ENCODE measurements around the gene UBE3C.
"Not testable (repeated sequence)": the region's sequence is repeated elsewhere in the genome, so short reads cannot be mapped to it uniquely, and the experiment has no call there.

The UBE3C gene

GRCh38 chr7:157138424-157139110, at the start of gene UBE3C:
Gene UBE3C (plus strand): TSS chr7:157138926. CDS start chr7:157139273, 347 bp downstream.
- Mint-ChIP-seq H3K36me3 (peaks cover 32% of the 10 kb centered on the region), H3K9me3 (no peaks in the 10 kb centered on the region), H3K27ac (peak within 1 kb of the TSS; percentile 99), H3K4me3 (peak within 1 kb of the TSS; percentile 79), H3K4me1 (peaks cover 41% of the 10 kb centered on the region), H3K27me3 (peaks cover 14% of the 10 kb centered on the region)
- peak; percentile 92 for DNase-seq
- CTCF ChIA-PET, result no interaction called here

- H3K27ac Mint-ChIP-seq, result no peak overlapping the region
- DNase-seq, result no peak
- peaks cover 4% of the 10 kb centered on the region for H3K27me3 Mint-ChIP-seq
- H3K4me3 Mint-ChIP-seq, result no peak overlapping the region
- peaks cover 11% of the 10 kb centered on the region for H3K9me3 Mint-ChIP-seq
- no peaks in the 10 kb centered on the region for H3K4me1 Mint-ChIP-seq
- no peaks in the 10 kb centered on the region for H3K36me3 Mint-ChIP-seq
- CTCF ChIA-PET, result interaction anchor here (0.7 kb wide), 1 partner anchor 61 kb away, joined by 4 read pairs; no protein-coding TSS in a partner anchor
These were observed 49.6 kb upstream of the UBE3C start for GRCh38 chr7:157089100-157089610.

- H3K27me3 Mint-ChIP-seq, result no peaks in the 10 kb centered on the region
- no peak for DNase-seq
- no peak overlapping the region for H3K27ac Mint-ChIP-seq
- H3K9me3 Mint-ChIP-seq, result peaks cover 7% of the 10 kb centered on the region
- H3K4me3 Mint-ChIP-seq, result no peak overlapping the region
- H3K4me1 Mint-ChIP-seq, result no peaks in the 10 kb centered on the region
- H3K36me3 Mint-ChIP-seq, result no peaks in the 10 kb centered on the region
- CTCF ChIA-PET, result no interaction called here
These were observed 48.1 kb upstream of the UBE3C start for GRCh38 chr7:157090485-157091165.

GRCh38 chr7:157096286-157097055, 42.3 kb upstream of the UBE3C start:
- CTCF ChIA-PET, result no interaction called here
- Mint-ChIP-seq H3K36me3 (no peaks in the 10 kb centered on the region), H3K4me3 (no peak overlapping the region), H3K4me1 (no peaks in the 10 kb centered on the region), H3K27ac (no peak overlapping the region), H3K9me3 (peaks cover 5% of the 10 kb centered on the region), H3K27me3 (peaks cover 22% of the 10 kb centered on the region)
- no peak for DNase-seq

- no peak for DNase-seq
- CTCF ChIA-PET, result no interaction called here
- H3K4me3 Mint-ChIP-seq, result no peak overlapping the region
- H3K9me3 Mint-ChIP-seq, result peaks cover 5% of the 10 kb centered on the region
- no peaks in the 10 kb centered on the region for H3K36me3 Mint-ChIP-seq
- H3K27me3 Mint-ChIP-seq, result peaks cover 22% of the 10 kb centered on the region
- H3K27ac Mint-ChIP-seq, result no peak overlapping the region
- no peaks in the 10 kb centered on the region for H3K4me1 Mint-ChIP-seq
These were observed 41.7 kb upstream of the UBE3C start for GRCh38 chr7:157097056-157097329.

- Mint-ChIP-seq H3K4me1 (no peaks in the 10 kb centered on the region), H3K27ac (no peak overlapping the region), H3K27me3 (peaks cover 22% of the 10 kb centered on the region), H3K4me3 (no peak overlapping the region), H3K9me3 (peaks cover 5% of the 10 kb centered on the region), H3K36me3 (no peaks in the 10 kb centered on the region)
- CTCF ChIA-PET, result no interaction called here
- DNase-seq, result no peak
These were observed 41.2 kb upstream of the UBE3C start for GRCh38 chr7:157097569-157097968.

- DNase-seq, H3K36me3 Mint-ChIP-seq, H3K9me3 Mint-ChIP-seq, H3K4me1 Mint-ChIP-seq, H3K27ac Mint-ChIP-seq, CTCF ChIA-PET, H3K4me3 Mint-ChIP-seq: not testable (repeated sequence)
- peaks cover 29% of the 10 kb centered on the region for H3K27me3 Mint-ChIP-seq
These were observed 38.7 kb upstream of the UBE3C start for GRCh38 chr7:157100005-157100404.

- H3K4me3 Mint-ChIP-seq, CTCF ChIA-PET, H3K4me1 Mint-ChIP-seq, H3K36me3 Mint-ChIP-seq, H3K27ac Mint-ChIP-seq, DNase-seq: not testable (repeated sequence)
- H3K27me3 Mint-ChIP-seq, result peaks cover 31% of the 10 kb centered on the region
- peaks cover 16% of the 10 kb centered on the region for H3K9me3 Mint-ChIP-seq
These were observed 35.1 kb upstream of the UBE3C start for GRCh38 chr7:157103641-157104040.

GRCh38 chr7:157111311-157111710, 27.4 kb upstream of the UBE3C start:
- no peaks in the 10 kb centered on the region for H3K4me1 Mint-ChIP-seq
- H3K27me3 Mint-ChIP-seq, result peaks cover 28% of the 10 kb centered on the region
- no peak overlapping the region for H3K27ac Mint-ChIP-seq
- no peaks in the 10 kb centered on the region for H3K36me3 Mint-ChIP-seq
- no peak for DNase-seq
- H3K4me3 Mint-ChIP-seq, result no peak overlapping the region
- CTCF ChIA-PET, result no interaction called here
- peaks cover 13% of the 10 kb centered on the region for H3K9me3 Mint-ChIP-seq

GRCh38 chr7:157112706-157113105, 26.0 kb upstream of the UBE3C start:
- no peak for DNase-seq
- Mint-ChIP-seq H3K4me1 (no peaks in the 10 kb centered on the region), H3K4me3 (no peak overlapping the region), H3K27ac (no peak overlapping the region), H3K9me3 (peaks cover 11% of the 10 kb centered on the region), H3K36me3 (no peaks in the 10 kb centered on the region), H3K27me3 (peaks cover 20% of the 10 kb centered on the region)
- CTCF ChIA-PET, result no interaction called here

GRCh38 chr7:157113607-157114006, 25.1 kb upstream of the UBE3C start:
- Mint-ChIP-seq H3K9me3 (peaks cover 15% of the 10 kb centered on the region), H3K27ac (no peak overlapping the region), H3K4me1 (no peaks in the 10 kb centered on the region), H3K36me3 (no peaks in the 10 kb centered on the region), H3K4me3 (no peak overlapping the region), H3K27me3 (peaks cover 17% of the 10 kb centered on the region)
- no peak for DNase-seq
- CTCF ChIA-PET, result no interaction called here

GRCh38 chr7:157116762-157117161, 22.0 kb upstream of the UBE3C start:
- H3K4me3 Mint-ChIP-seq, result no peak overlapping the region
- no peak for DNase-seq

GRCh38 chr7:157117796-157118195, 20.9 kb upstream of the UBE3C start:
- H3K4me3 Mint-ChIP-seq, result no peak overlapping the region
- no peaks in the 10 kb centered on the region for H3K36me3 Mint-ChIP-seq
- H3K9me3 Mint-ChIP-seq, result peaks cover 9% of the 10 kb centered on the region
- peaks cover 12% of the 10 kb centered on the region for H3K27me3 Mint-ChIP-seq
- no peaks in the 10 kb centered on the region for H3K4me1 Mint-ChIP-seq
- CTCF ChIA-PET, result no interaction called here
- DNase-seq, result no peak
- no peak overlapping the region for H3K27ac Mint-ChIP-seq

More at GRCh38 chr7:157116762-157117161, 22.0 kb upstream of the UBE3C start:
- peaks cover 12% of the 10 kb centered on the region for H3K9me3 Mint-ChIP-seq
- no peak overlapping the region for H3K27ac Mint-ChIP-seq
- H3K36me3 Mint-ChIP-seq, result no peaks in the 10 kb centered on the region
- peaks cover 13% of the 10 kb centered on the region for H3K27me3 Mint-ChIP-seq
- CTCF ChIA-PET, result no interaction called here
- no peaks in the 10 kb centered on the region for H3K4me1 Mint-ChIP-seq

- Mint-ChIP-seq H3K36me3 (no peaks in the 10 kb centered on the region), H3K4me1 (no peaks in the 10 kb centered on the region), H3K27me3 (peaks cover 12% of the 10 kb centered on the region), H3K4me3 (no peak overlapping the region), H3K9me3 (peaks cover 7% of the 10 kb centered on the region), H3K27ac (no peak overlapping the region)
- DNase-seq, result no peak
- CTCF ChIA-PET, result no interaction called here
These were observed 18.5 kb upstream of the UBE3C start for GRCh38 chr7:157120181-157120580.

Measured in activated naive CD4-positive, alpha-beta T cell treated with anti-CD3 and anti-CD28 coated beads, Interleukin-2, amount 10 ng/mL, durations not matched to agents 7 days and 5 days (primary cell).